CD4-positive, alpha-beta T cell treated with Interleukin-6 for 4 hours (primary cell): ENCODE measurements around the gene ZDHHC18.
"Not testable (repeated sequence)": the region's sequence is repeated elsewhere in the genome, so short reads cannot be mapped to it uniquely, and the experiment has no call there.

Experiments used
- DNase-seq: peaks from one replicate; pipeline ENCODE4 v3.0.0-alpha.2; 2020; ENCODE audit warnings: mixed read lengths

ZDHHC18 gene

GRCh38 chr1:26792924-26793323 is 33.6 kb upstream of the ZDHHC18 start:
- DNase-seq, result no peak

GRCh38 chr1:26794391-26794790 is 32.1 kb upstream of the ZDHHC18 start:
- DNase-seq, result no peak

GRCh38 chr1:26797627-26798026 is 28.9 kb upstream of the ZDHHC18 start:
- DNase-seq, result no peak

GRCh38 chr1:26799479-26800142 is 26.9 kb upstream of the ZDHHC18 start:
- DNase-seq, result peak; percentile 51

- DNase-seq, result not testable (repeated sequence)
Observed at GRCh38 chr1:26803932-26804331, 22.6 kb upstream of the ZDHHC18 start.

- DNase-seq, result peak; percentile 78
Observed at GRCh38 chr1:26810105-26810504, 16.4 kb upstream of the ZDHHC18 start.

GRCh38 chr1:26811057-26811456 is 15.4 kb upstream of the ZDHHC18 start:
- no peak for DNase-seq

GRCh38 chr1:26811708-26812107 is 14.8 kb upstream of the ZDHHC18 start:
- DNase-seq, result no peak

GRCh38 chr1:26814377-26814776 is 12.1 kb upstream of the ZDHHC18 start:
- DNase-seq, result no peak

- no peak for DNase-seq
Observed at GRCh38 chr1:26814893-26815292, 11.6 kb upstream of the ZDHHC18 start.

GRCh38 chr1:26820784-26821269 is 5.7 kb upstream of the ZDHHC18 start:
- DNase-seq, result peak; percentile 51

- no peak for DNase-seq
Observed at GRCh38 chr1:26822737-26823395, 3.6 kb upstream of the ZDHHC18 start.

GRCh38 chr1:26824731-26825130 is 1.8 kb upstream of the ZDHHC18 start:
- no peak for DNase-seq

GRCh38 chr1:26827106-26827604 is 667 bp downstream of the ZDHHC18 start:
- no peak for DNase-seq

- no peak for DNase-seq
Observed at GRCh38 chr1:26827663-26828062, 1.2 kb downstream of the ZDHHC18 start.

- peak; percentile 18 for DNase-seq
Observed at GRCh38 chr1:26828411-26828991, 2.0 kb downstream of the ZDHHC18 start.

- DNase-seq, result no peak
Observed at GRCh38 chr1:26829184-26829911, 2.9 kb downstream of the ZDHHC18 start.

GRCh38 chr1:26831059-26831458 is 4.6 kb downstream of the ZDHHC18 start:
- DNase-seq, result no peak

GRCh38 chr1:26831546-26832248 is 5.2 kb downstream of the ZDHHC18 start:
- DNase-seq, result no peak

GRCh38 chr1:26832249-26832960 is 5.9 kb downstream of the ZDHHC18 start:
- DNase-seq, result no peak

- peak; percentile 91 for DNase-seq
Observed at GRCh38 chr1:26833432-26834405, 7.2 kb downstream of the ZDHHC18 start.
